NCI-H526 (cell line): ENCODE measurements around the gene GALNT10.
A peak's percentile ranks its signal among the peaks of the same experiment; 100 is the strongest.

Experiments
- DNase-seq, 2 experiments: peaks; one replicate each; lab custom pipeline; 2025; lab: John Stamatoyannopoulos, UW

GALNT10 gene

DNA sequence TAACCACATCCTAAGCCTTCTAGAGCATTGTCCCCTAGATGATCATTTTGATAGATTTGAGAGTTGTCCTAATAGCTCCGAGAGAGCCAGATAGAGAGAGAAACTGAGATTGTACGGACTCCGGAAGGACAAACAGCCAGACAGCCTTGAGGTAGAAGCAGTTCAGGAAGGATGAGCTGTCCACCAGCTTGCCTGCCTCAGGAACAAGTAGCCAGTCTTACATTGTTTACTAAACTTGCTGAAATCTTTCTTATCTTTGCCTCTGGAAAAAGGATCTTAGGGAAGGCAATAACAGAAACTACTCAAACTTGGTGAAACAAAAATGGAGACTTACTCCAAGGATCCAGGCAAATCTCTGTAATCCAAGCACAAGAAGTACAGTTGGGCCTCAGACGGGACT is 216.3 kb downstream of the GALNT10 start:
- no peak for DNase-seq

- DNase-seq = no peak
Measured at GRCh38 chr5:154408811-154409210, 218.3 kb downstream of the GALNT10 start.

DNA sequence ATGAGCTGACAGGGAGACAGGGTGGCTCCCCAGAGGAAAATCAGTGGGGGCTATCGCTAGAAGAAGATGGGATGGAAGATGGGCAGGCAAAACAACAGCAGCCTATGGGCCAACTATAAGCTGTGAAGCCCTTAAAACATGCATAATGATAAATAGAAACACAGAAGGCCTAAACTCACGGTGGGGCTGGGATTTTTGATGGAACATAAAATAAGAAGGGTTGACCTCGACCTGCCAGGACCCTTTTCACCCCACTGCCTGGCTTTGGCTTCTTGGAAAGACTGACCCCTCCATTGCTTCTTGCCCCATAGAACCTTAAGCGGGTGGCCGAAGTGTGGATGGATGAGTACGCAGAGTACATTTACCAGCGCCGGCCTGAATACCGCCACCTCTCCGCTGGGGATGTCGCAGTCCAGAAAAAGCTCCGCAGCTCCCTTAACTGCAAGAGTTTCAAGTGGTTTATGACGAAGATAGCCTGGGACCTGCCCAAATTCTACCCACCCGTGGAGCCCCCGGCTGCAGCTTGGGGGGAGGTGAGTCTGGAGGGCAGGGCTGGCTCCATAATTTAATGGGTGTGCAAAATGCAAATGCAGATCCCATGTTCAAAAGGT is 218.8 kb downstream of the GALNT10 start:
- DNase-seq = no peak

- no peak for DNase-seq
Measured at GRCh38 chr5:154410008-154410407, 219.5 kb downstream of the GALNT10 start.

DNA sequence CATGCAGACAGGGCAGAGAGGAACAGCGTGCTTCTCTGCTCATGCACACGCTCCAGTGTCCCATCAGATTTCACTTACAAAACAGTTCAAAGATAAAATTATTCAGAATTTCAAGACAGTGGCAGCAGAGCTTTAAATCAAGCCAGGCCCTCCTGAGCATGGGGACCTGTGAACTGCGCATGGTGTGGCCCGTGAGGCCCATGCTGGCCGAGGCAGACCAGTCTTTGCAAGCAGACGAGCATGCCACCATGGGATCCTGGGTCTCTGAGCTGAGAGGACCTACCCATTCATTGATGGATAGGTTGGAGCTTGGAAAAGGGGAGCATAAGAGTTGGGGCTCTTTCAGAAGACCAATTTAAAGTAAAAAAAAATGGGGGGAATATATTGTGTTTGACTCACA is 220.3 kb downstream of the GALNT10 start:
- DNase-seq = no peak

DNA sequence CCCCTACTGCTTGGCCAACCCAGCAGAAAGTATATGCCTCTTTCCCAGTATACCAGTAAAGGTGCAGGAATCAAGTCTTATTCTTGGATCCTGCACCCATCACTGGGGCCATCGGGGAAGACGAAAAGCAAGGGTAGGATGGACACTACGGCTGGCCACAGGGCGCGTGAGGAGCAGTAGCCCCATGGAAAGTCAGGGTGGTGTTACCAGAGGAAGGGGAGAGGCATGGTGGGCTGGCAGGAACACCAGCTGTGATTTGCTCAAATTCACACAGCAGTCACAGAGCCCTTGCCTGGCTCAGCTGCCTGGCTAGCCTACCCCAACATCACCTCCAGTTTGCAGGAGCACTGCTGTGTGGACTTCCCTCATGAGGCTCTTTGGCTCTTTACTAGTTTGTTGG is 220.8 kb downstream of the GALNT10 start:
- DNase-seq = no peak

GRCh38 chr5:154412316-154412715 is 221.8 kb downstream of the GALNT10 start:
- no peak for DNase-seq

GRCh38 chr5:154412925-154413324 is 222.4 kb downstream of the GALNT10 start:
- DNase-seq = no peak

GRCh38 chr5:154415114-154415513 is 224.6 kb downstream of the GALNT10 start:
- no peak for DNase-seq

GRCh38 chr5:154418344-154418820 is 227.8 kb downstream of the GALNT10 start:
- no peak for DNase-seq

DNA sequence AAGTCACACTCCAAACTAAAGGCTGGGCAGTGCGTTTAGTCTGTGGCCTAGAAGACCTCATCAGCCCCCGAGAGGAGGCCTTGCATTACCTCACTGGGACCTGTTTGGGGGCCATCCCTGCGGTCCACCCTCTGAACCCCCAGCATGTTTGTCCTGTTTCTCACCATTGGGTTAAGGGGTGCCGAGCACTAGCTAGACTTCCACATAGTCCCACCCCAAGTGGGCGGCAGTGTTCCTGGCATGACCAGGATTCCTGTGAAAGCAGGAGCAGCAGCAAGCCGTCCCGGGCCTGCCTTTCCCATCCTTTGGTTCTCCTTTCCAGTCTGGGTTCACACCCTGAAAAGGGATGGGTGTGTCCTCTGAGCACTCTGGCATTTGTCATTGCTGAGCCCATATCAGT is 228.7 kb downstream of the GALNT10 start:
- DNase-seq = no peak

DNA sequence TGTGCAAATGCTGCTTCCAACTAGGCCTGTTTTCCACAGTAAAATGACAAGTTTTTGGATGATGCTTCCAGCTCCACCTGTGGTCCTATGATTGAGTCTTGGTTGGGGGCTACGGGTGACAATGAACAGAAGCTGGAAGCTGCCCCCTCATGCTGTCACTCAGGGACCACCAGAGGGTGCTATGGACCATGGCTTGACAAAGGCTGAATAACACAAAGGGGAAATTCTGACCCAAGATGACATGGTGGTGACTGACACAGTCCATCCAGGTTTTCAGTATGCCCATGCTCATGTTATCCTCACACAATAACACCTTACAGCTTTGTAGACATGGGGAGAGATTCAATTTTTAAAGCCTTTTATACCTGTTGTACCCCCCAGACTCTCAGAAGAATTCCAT is 231.3 kb downstream of the GALNT10 start:
- DNase-seq = peak in 1 of 2 experiments; percentile 18

GRCh38 chr5:154422298-154422697 is 231.8 kb downstream of the GALNT10 start:
- no peak for DNase-seq

DNA sequence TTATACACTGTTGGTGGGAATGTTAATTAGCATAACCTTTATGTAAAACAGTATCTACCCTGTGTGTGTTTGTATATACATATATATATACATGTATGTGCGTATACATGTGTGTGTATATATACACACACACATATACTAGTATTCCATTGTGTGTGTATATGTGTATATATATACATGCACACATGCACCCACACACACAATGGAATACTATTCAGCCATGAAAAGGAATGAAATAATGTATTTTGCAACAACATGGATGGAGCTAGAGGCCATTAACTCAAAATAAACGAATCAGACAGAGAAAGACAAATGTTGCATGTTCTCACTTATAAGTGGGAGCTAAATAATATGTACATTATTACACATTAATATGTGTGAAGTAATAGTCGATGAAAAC is 237.7 kb downstream of the GALNT10 start:
- no peak for DNase-seq

GRCh38 chr5:154429341-154429740 is 238.8 kb downstream of the GALNT10 start:
- DNase-seq = no peak

- DNase-seq = no peak
Measured at GRCh38 chr5:154430466-154430865, 239.9 kb downstream of the GALNT10 start.

- no peak for DNase-seq
Measured at GRCh38 chr5:154430961-154431630, 240.6 kb downstream of the GALNT10 start.

- no peak for DNase-seq
Measured at GRCh38 chr5:154435226-154435625, 244.7 kb downstream of the GALNT10 start.

DNA sequence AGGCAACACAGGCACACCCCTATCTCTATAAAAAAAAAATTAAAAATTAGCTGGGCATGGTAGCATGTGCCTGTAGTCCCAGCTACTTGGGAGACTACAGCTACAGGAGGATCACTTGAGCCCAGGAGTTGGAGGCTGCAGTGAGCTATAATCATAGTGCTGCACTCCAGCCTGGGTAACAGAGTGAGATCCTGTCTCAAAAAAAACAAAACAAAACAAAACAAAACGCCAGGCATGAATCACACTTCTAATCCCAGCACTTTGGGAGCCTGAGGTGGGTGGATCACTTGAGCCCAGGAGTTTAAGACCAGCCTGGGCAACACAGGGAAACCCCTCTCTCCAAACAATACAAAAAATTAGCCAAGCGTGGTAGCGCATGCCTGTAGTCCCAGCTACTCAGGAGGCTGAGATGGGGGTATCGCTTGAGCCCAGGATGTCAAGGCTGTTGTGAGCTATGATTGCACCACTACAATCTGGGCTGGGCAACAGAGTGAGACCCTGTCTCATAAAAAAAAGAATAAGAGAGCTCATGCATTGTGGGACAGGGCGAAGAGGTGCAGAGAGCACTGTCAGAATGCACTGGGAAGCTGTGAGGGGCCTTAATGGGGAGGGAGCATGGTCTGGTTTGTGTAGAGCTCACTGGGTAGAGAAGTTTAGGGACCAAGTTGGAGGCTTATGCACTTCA is 246.9 kb downstream of the GALNT10 start:
- no peak for DNase-seq

GRCh38 chr5:154440540-154440939 is 250.0 kb downstream of the GALNT10 start:
- no peak for DNase-seq

DNA sequence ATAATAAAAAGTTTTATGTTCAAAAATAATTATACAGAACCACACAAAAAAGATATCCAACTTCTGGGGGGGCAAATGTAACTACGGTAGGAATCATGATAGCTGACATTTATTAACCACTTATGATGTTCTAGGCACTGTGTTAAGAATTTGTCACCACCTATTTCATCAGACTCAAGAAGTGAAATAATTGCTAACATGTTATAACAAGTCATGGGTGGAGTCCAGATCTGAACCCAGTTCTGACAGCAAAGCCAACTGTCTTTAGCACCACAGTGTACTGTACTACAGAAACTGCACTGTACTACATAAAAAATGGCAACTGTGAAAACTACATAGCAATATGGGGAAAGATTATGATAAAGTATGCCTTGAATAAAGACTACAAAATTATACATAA is 252.3 kb downstream of the GALNT10 start:
- no peak for DNase-seq

GRCh38 chr5:154444556-154445421 is 254.3 kb downstream of the GALNT10 start:
- peak; percentile 7 to 47 for DNase-seq
